GM18508 (cell line): ENCODE data around the gene ARL6IP5.
A peak's percentile ranks its signal among the peaks of the same experiment; 100 is the strongest.

Source experiments
- ATAC-seq: cut with Tn5 transposase; IDR thresholded peaks from one replicate; pipeline ENCODE4 v1.9.1; 2021; ENCODE audit warnings: moderate number of reproducible peaks; ENCODE audit not compliant: insufficient read depth, unreplicated experiment

Gene ARL6IP5

GRCh38 chr3:69084326-69085167 is at the start of gene ARL6IP5:
TSS of gene ARL6IP5 (plus strand) at chr3:69084937. CDS start at chr3:69085048, 111 bp downstream.
- peak; percentile 39 for ATAC-seq

GRCh38 chr3:69044608-69045007 is 40.1 kb upstream of the ARL6IP5 start:
- no peak for ATAC-seq

- ATAC-seq: no peak
Observed at GRCh38 chr3:69048990-69049389, 35.7 kb upstream of the ARL6IP5 start.

GRCh38 chr3:69051756-69052471 is 32.8 kb upstream of the ARL6IP5 start, which contains the start of gene TMF1:
TSS of gene TMF1 (minus strand) at chr3:69052333. CDS start at chr3:69052086, 247 bp downstream.
- peak; percentile 96 for ATAC-seq

GRCh38 chr3:69052472-69052898 is 32.3 kb upstream of the ARL6IP5 start:
- ATAC-seq: no peak

GRCh38 chr3:69058180-69058946 is 26.4 kb upstream of the ARL6IP5 start:
- ATAC-seq: peak; percentile 87

- ATAC-seq: no peak
Observed at GRCh38 chr3:69058947-69059224, 25.9 kb upstream of the ARL6IP5 start.

- no peak for ATAC-seq
Observed at GRCh38 chr3:69059688-69060087, 25.0 kb upstream of the ARL6IP5 start.

- ATAC-seq: no peak
Observed at GRCh38 chr3:69063636-69064035, 21.1 kb upstream of the ARL6IP5 start.

- no peak for ATAC-seq
Observed at GRCh38 chr3:69065318-69065964, 19.3 kb upstream of the ARL6IP5 start.

- no peak for ATAC-seq
Observed at GRCh38 chr3:69066121-69066520, 18.6 kb upstream of the ARL6IP5 start.

GRCh38 chr3:69072928-69073327 is 11.8 kb upstream of the ARL6IP5 start:
- no peak for ATAC-seq

- peak; percentile 0 for ATAC-seq
Observed at GRCh38 chr3:69079269-69080159, 5.2 kb upstream of the ARL6IP5 start.

- ATAC-seq: peak; percentile 23
Observed at GRCh38 chr3:69080233-69080920, 4.4 kb upstream of the ARL6IP5 start, which contains the start of gene UBA3. TSS of gene UBA3 (minus strand) at chr3:69080365. CDS start at chr3:69080353, 12 bp downstream.

- no peak for ATAC-seq
Observed at GRCh38 chr3:69081583-69082262, 3.0 kb upstream of the ARL6IP5 start.

- no peak for ATAC-seq
Observed at GRCh38 chr3:69082361-69082760, 2.4 kb upstream of the ARL6IP5 start.

GRCh38 chr3:69082805-69083204 is 1.9 kb upstream of the ARL6IP5 start:
- peak; percentile 62 for ATAC-seq

GRCh38 chr3:69085168-69085832 is 563 bp downstream of the ARL6IP5 start:
- no peak for ATAC-seq
